ENCODE measurements around the gene GGT7.
A peak's percentile ranks its signal among the peaks of the same experiment; 100 is the strongest.

GGT7 gene

DNA sequence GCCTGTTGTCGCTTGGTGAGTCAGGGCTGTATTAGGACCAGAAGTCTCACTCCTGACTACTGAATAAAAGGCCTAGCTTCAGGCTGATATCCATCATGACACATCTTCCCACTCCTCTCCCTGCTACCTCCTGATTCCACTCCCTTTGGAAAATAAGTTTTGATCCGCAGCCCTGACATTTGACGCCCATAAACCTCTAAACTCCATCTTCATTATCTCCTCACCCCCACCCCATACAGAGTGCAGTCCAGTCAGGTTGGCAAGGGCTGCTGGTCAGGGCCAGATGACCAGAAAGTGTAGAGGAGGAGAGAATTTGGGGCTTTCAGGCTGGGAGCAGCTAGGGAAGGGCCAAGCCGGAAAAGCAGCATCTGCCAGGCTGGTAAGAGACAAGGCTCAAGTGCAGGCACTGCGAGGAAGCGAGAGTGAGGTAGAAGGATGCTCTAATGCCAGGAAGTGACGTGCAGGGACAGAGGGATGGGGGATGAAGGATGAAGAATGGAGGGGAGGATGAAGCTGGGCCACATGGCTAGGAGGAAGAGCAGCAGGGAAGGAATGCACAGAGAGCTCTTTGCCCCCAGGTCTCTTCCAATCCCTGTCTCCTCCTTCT is 1.2 kb downstream of the GGT7 start:
- H3K9me3 ChIP-seq (ENCODE audit: low read length): no peaks in the 10 kb centered on the region
- no peaks in the 10 kb centered on the region for H3F3A ChIP-seq (ENCODE audit: insufficient read depth, low read length)
- H3K4me2 ChIP-seq (ENCODE audit: low read length): peak overlapping the region; percentile 67; the same call in 1 of the 2 replicates
- H3K4me3 ChIP-seq (ENCODE audit: low read depth, low read length, poor library complexity, severe bottlenecking): peak overlapping the region; percentile 63
- H3K9me2 ChIP-seq (ENCODE audit: low read depth, low read length): no peaks in the 10 kb centered on the region
- no peak overlapping the region; the same call in 1 of the 2 replicates for H3K9ac ChIP-seq (ENCODE audit: low read length)
- no peaks in the 10 kb centered on the region for H4K20me1 ChIP-seq (ENCODE audit: insufficient read depth, low read length)
- no peaks in the 10 kb centered on the region for H3K27me3 ChIP-seq (ENCODE audit: insufficient read depth, low read length)
- no peaks in the 10 kb centered on the region for H3K79me2 ChIP-seq (ENCODE audit: insufficient read depth, low read length)
- TF ChIP-seq EZH2 (IDR thresholded peaks at IDR 0.05; ENCODE audit: borderline replicate concordance, low read length): no peak
- TF ChIP-seq CTCF (IDR thresholded peaks at IDR 0.05; ENCODE audit: low read length): no peak
- H3K27ac ChIP-seq (ENCODE audit: low read depth, low read length, poor library complexity, severe bottlenecking): no peak overlapping the region
- H2AFZ ChIP-seq (ENCODE audit: low read length): no peak overlapping the region
- peaks cover 27% of the 10 kb centered on the region for H3K4me1 ChIP-seq (ENCODE audit: insufficient read depth, low read length, severe bottlenecking)
- H3K36me3 ChIP-seq (ENCODE audit: insufficient read depth, low read length): no peaks in the 10 kb centered on the region

- no peak for TF ChIP-seq EZH2 (IDR thresholded peaks at IDR 0.05; ENCODE audit: borderline replicate concordance, low read length)
- no peak for TF ChIP-seq CTCF (IDR thresholded peaks at IDR 0.05; ENCODE audit: low read length)
- no peaks in the 10 kb centered on the region for H4K20me1 ChIP-seq (ENCODE audit: insufficient read depth, low read length)
- no peaks in the 10 kb centered on the region for H3K4me1 ChIP-seq (ENCODE audit: insufficient read depth, low read length, severe bottlenecking)
- no peak overlapping the region for H3K9ac ChIP-seq (ENCODE audit: low read length)
- no peaks in the 10 kb centered on the region for H3K9me3 ChIP-seq (ENCODE audit: low read length)
- no peaks in the 10 kb centered on the region for H3K36me3 ChIP-seq (ENCODE audit: insufficient read depth, low read length)
- H3K4me3 ChIP-seq (ENCODE audit: low read depth, low read length, poor library complexity, severe bottlenecking): no peak overlapping the region
- H3F3A ChIP-seq (ENCODE audit: insufficient read depth, low read length): no peaks in the 10 kb centered on the region
- no peaks in the 10 kb centered on the region for H3K9me2 ChIP-seq (ENCODE audit: low read depth, low read length)
- no peaks in the 10 kb centered on the region for H3K79me2 ChIP-seq (ENCODE audit: insufficient read depth, low read length)
- H3K4me2 ChIP-seq (ENCODE audit: low read length): no peak overlapping the region
- H3K27me3 ChIP-seq (ENCODE audit: insufficient read depth, low read length): no peaks in the 10 kb centered on the region
- no peak overlapping the region for H2AFZ ChIP-seq (ENCODE audit: low read length)
- H3K27ac ChIP-seq (ENCODE audit: low read depth, low read length, poor library complexity, severe bottlenecking): no peak overlapping the region
Measured at GRCh38 chr20:34864216-34864615, 8.4 kb downstream of the GGT7 start.

DNA sequence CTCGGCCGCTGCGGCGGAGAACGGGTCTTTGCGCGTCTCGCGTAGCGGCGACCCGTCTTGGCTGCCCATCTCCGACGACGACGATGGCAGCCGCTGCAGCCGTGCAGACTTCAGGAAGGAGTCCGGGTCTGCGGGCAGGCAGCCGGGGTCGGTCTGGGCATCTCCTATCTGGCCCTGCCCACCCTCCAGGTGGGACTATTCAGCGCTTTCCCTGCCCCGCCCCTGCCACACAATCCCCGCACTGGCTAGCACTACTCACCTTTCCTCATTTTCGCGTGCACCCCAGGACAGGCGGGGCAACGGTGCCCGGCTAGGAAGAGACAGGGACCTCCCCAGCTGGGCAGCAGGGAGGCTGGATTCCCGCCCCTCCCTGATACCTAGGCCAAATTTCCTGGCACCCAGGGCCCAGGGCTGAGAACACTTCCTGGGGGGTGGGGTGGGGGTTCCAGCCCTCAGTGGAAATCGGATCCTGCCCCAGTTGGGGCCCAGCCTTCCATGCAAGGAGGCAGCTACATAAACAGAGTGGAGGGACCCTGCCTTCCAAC is 9.2 kb downstream of the GGT7 start:
- H3K79me2 ChIP-seq (ENCODE audit: insufficient read depth, low read length): no peaks in the 10 kb centered on the region
- no peak for TF ChIP-seq EZH2 (IDR thresholded peaks at IDR 0.05; ENCODE audit: borderline replicate concordance, low read length)
- no peak for TF ChIP-seq CTCF (IDR thresholded peaks at IDR 0.05; ENCODE audit: low read length)
- H3K4me1 ChIP-seq (ENCODE audit: insufficient read depth, low read length, severe bottlenecking): no peaks in the 10 kb centered on the region
- H3K4me3 ChIP-seq (ENCODE audit: low read depth, low read length, poor library complexity, severe bottlenecking): no peak overlapping the region
- no peaks in the 10 kb centered on the region for H3K9me3 ChIP-seq (ENCODE audit: low read length)
- no peak overlapping the region for H3K4me2 ChIP-seq (ENCODE audit: low read length)
- no peak overlapping the region for H2AFZ ChIP-seq (ENCODE audit: low read length)
- no peaks in the 10 kb centered on the region for H4K20me1 ChIP-seq (ENCODE audit: insufficient read depth, low read length)
- no peaks in the 10 kb centered on the region for H3K36me3 ChIP-seq (ENCODE audit: insufficient read depth, low read length)
- no peak overlapping the region for H3K9ac ChIP-seq (ENCODE audit: low read length)
- no peaks in the 10 kb centered on the region for H3K9me2 ChIP-seq (ENCODE audit: low read depth, low read length)
- no peak overlapping the region for H3K27ac ChIP-seq (ENCODE audit: low read depth, low read length, poor library complexity, severe bottlenecking)
- H3K27me3 ChIP-seq (ENCODE audit: insufficient read depth, low read length): no peaks in the 10 kb centered on the region
- no peaks in the 10 kb centered on the region for H3F3A ChIP-seq (ENCODE audit: insufficient read depth, low read length)

Measured in OCI-LY1 (cell line).